ENCODE results near the gene GPR3.
"Not testable (repeated sequence)": the region's sequence is repeated elsewhere in the genome, so short reads cannot be mapped to it uniquely, and the experiment has no call there.

Gene GPR3

GRCh38 chr1:27418326-27419185 is 26.1 kb downstream of the GPR3 start:
- DNase-seq (ENCODE audit: low read depth, low spot score): peak; percentile 94

DNA sequence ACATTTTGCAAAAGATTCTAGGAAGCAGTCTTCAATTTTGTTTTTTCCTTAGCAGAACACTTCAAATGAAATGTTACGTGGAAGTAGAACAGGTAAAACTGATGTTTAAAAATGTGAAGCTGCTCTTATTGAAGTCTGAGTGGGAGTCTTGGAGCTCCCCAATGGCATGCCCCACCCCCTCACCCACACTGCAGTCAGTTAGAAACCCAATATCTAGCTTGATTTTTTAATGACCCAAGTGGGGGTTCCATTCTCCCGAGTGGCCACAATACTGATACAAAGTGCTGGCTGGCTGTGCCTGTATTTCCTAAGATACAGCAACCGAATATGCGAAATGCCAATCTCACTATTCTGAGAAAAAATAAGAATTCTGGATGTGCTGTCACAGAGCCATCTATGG is 31.3 kb downstream of the GPR3 start:
- DNase-seq (ENCODE audit: low read depth, low spot score): no peak

DNA sequence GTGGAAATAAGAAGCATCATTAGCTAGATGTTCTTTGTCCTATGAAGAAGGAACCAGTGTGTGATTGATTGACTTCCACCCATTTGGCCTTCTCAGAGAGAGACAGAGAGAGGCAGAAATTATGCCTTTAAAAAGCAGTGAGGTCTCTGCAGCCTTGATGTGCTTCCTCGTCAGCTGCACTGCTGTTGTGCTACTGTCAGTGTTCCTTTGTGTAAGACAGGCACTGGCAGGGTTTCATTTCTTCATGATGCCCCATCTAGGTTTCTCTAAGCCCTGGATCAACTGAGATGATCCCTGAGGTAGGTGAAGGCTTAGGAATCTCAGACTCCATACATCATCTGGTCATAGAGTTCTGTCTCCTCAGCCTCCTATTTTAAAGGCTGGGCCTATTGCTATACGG is 34.9 kb downstream of the GPR3 start:
- DNase-seq (ENCODE audit: low read depth, low spot score): no peak

- no peak for DNase-seq (ENCODE audit: low read depth, low spot score)
These were observed 35.4 kb downstream of the GPR3 start for GRCh38 chr1:27427816-27428315.

DNA sequence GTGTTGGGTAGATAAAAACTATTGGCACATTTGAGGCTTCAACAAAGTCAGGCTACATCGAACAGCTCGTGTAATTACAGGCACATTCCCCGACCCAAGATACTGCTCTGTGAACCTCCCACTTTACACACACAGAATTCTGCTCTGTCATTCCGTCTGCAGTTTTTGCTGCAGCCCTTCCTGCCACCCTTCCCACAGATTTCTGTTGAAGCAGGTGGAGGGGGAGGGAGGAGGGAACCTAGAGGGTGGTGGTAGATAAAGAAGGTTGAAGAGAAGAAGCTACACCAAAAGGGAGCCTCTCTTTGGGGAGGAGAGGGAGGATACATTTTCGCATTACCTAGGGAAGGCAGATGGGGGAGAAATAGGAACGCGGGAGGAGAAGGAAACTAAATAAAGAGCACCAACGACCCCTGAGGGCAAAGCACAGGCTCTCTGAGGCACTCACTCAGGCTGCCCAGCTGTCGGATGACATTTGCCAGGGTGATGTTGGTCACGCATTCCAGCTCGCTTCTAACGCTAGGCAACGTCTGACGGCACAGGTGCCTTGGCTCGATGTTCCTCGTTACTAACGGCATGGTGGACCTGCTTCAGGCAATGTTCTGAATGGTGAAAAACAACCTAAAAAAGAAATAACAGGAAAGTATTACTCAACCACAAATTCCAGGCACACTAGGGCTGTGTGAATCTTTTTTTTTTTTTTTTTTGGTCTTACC is 36.0 kb downstream of the GPR3 start:
- no peak for DNase-seq (ENCODE audit: low read depth, low spot score)

DNA sequence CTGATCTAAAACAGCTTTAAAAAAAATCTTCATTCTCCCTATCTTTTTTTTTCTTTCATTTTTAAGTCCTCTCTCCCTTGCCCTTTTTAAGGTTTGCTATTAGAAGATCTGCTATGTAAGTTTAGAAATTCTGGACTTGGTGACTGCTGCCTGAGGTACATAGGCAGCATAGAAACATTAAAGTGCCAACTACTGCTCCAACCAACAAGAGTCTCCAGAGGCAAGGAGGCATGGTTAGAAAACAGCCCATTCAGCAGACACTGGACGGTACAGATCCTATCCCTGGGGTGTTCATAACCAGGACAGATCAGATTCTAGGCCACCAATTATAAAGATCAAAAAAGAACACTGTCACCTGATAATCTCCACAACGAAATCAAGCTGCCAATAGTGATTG is 36.6 kb downstream of the GPR3 start:
- DNase-seq (ENCODE audit: low read depth, low spot score): no peak

GRCh38 chr1:27430903-27431600 is 38.6 kb downstream of the GPR3 start:
- DNase-seq (ENCODE audit: low read depth, low spot score): peak; percentile 34

DNA sequence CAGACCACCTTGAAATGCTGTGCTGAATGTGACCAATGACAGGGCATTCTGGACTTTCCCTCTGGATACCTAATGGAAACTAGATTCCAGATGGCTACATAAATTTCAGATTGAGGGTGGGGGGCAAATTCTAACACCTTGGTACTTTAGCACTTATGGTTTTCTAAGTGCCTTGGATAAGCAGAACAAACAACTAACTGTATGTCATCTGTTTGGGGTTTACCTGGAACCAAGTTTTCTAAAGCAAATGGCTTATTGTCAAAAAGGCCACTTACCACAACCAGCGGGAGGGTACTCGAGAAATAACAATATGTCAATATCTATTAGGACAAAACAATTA is 39.1 kb downstream of the GPR3 start:
- no peak for DNase-seq (ENCODE audit: low read depth, low spot score)

DNA sequence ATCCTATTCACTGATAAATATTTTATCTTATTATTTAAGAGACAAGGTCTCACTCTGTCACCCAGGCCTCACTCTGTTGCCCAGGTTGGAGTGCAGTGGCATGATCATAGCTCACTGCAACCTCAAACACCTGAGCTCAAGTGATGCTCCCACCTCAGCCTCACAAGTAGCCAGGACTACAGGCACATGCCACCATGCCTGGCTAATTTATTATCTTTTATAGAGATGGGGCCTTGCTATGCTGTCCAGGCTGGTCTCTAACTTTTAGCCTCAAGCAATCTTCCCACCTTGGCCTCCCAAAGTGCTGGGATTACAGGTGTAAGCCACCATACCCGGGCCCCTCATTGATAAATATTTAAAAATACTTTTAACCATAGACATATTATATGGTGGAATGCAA is 40.3 kb downstream of the GPR3 start:
- not testable (repeated sequence) for DNase-seq (ENCODE audit: low read depth, low spot score)

DNA sequence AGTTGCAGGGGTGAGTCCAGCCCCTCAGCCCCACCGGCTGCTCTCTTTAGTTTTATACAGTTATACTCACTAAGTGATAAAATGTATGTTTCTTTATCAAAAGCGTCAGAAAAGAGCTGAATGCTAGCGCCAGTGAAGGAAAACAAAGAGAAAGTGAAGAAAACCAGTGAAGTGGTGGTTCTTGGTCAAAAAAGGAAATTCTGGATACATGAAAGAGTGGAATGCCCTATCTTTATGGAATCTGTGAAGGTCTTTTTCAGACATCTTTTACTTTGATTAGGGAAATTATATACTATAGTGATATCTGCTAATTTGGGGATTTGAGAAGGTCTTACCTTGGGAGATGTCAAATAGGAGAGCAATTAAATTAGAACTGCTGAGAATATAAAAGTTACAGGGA is 41.3 kb downstream of the GPR3 start:
- DNase-seq (ENCODE audit: low read depth, low spot score): no peak

GRCh38 chr1:27435566-27436203 is 43.3 kb downstream of the GPR3 start:
- no peak for DNase-seq (ENCODE audit: low read depth, low spot score)

DNA sequence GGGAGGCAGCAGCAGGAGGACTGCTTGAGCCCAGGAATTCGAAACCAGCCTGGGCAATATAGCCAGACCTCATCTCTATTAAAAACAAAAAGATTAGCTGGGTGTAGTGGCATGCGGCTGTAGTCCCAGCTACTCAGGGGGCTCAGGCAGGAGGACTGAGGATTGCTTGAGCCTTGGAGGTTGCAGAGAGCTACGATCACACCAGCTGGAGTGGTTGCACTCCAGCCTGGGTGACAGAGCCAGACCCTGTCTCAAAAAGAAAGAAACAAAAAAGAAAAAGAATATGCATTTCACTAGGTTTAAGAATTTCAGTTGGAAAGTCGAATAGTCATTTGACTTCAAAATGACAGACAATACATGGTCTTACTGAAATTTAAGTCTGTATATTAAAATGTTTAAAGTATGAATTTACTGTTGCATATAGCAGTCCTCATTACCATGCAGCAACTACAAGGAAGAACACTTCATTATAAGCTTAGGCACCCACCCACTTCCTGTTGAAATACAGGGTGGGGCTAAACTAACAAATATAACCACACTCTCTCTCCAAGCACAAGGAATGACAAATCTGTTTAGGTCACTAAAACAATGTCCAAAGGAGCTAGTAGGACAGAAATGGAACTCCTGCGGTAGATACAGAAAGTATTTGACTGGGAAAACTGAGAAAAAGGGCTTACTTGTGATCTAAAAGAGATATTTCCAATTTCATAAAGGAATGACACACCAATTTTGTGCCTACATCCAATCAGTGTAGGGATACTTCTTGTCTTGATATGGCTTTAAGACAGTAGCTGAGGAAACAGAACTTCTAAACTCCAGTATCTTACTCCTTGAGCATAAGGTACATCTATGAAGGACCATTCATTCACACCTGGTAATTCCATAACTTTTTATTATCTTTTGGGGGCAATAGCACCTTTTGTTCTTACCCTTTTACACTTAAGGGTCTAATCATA is 44.1 kb downstream of the GPR3 start:
- peak; percentile 59 for DNase-seq (ENCODE audit: low read depth, low spot score)

- no peak for DNase-seq (ENCODE audit: low read depth, low spot score)
These were observed 46.2 kb downstream of the GPR3 start for GRCh38 chr1:27438621-27439061.

- DNase-seq (ENCODE audit: low read depth, low spot score): no peak
These were observed 46.7 kb downstream of the GPR3 start for GRCh38 chr1:27439150-27439549.

DNA sequence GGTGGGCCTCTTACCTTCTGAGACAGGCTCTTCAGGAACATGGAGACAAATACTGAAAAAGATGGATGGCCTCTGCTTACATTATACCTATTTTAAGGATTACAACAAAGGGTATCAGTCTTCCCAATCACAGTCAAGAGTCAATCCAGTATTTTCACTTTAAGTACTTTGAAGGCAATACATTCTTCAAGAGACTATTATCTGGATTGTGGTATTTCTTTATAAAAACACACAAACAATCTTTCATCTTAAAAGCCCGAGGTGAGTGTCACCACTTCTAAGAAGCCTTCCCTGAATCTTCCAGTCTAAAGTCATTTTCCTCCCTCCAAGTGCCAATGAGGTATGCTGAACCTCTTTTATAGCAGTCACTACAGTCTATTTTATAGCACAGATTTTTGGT is 52.2 kb downstream of the GPR3 start:
- DNase-seq (ENCODE audit: low read depth, low spot score): no peak

Data from astrocyte of the hippocampus (primary cell).